ENCODE data around the gene OPCML.

- no peak for TF ChIP-seq POLR2A (IDR thresholded peaks at IDR 0.05)
- TF ChIP-seq, protein P1, sequence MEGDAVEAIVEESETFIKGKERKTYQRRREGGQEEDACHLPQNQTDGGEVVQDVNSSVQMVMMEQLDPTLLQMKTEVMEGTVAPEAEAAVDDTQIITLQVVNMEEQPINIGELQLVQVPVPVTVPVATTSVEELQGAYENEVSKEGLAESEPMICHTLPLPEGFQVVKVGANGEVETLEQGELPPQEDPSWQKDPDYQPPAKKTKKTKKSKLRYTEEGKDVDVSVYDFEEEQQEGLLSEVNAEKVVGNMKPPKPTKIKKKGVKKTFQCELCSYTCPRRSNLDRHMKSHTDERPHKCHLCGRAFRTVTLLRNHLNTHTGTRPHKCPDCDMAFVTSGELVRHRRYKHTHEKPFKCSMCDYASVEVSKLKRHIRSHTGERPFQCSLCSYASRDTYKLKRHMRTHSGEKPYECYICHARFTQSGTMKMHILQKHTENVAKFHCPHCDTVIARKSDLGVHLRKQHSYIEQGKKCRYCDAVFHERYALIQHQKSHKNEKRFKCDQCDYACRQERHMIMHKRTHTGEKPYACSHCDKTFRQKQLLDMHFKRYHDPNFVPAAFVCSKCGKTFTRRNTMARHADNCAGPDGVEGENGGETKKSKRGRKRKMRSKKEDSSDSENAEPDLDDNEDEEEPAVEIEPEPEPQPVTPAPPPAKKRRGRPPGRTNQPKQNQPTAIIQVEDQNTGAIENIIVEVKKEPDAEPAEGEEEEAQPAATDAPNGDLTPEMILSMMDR (IDR thresholded peaks at IDR 0.05) = no peak
Measured at GRCh38 chr11:132792341-132793140, 739.8 kb downstream of the OPCML start.
